GM18526 (cell line): ENCODE data around the gene YDJC.

Experiments used
- POLR2A ChIP-seq: IDR thresholded peaks from 3 replicates; pipeline ENCODE4 v1.6.1; 2011; ENCODE audit not compliant: insufficient read length; ENCODE audit errors: extremely low read depth

YDJC gene

DNA sequence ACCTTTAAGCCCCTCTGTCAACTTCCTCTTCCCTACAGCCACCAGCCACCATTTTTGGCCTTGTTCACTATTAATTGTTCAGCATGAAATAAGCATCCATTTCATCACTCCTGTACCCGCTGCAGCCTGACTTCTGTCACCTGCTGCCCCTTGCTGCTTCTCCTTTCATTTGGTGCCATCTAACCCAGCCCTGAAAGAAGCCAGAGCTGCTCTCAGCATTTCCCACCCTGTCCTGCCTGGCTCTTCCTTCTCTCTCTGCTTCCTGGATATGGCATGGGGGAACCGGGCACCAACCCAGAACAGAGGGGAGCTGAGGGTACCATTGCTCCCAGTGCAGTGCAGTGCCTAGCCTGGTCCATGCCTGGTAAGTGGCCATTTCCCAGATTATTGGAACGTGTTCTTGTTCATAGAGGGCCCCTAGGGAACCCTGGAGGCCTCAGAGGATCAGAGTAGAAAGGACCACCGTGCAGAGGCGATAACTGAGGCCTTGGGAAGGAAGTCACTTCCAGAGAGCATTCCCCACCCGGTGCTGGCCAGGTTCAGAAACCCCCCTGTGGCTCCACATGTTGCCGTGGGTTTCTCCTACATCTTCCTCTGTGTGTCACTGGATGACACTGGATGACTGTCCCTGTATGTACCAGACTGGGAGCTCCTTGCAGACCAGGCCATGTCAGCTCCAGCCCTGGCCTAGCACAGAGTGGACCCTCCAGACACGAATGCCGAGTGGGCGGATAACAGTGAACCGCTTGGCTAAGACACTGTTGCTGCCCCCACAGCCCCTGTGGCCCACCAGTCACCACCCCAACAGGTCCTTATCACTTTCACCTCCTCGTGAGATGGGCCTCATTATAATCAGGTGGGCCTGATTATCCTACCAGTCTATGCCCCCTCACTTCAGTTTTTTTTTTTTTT, 4.7 kb downstream of the YDJC start:
- no peak for TF ChIP-seq POLR2A

DNA sequence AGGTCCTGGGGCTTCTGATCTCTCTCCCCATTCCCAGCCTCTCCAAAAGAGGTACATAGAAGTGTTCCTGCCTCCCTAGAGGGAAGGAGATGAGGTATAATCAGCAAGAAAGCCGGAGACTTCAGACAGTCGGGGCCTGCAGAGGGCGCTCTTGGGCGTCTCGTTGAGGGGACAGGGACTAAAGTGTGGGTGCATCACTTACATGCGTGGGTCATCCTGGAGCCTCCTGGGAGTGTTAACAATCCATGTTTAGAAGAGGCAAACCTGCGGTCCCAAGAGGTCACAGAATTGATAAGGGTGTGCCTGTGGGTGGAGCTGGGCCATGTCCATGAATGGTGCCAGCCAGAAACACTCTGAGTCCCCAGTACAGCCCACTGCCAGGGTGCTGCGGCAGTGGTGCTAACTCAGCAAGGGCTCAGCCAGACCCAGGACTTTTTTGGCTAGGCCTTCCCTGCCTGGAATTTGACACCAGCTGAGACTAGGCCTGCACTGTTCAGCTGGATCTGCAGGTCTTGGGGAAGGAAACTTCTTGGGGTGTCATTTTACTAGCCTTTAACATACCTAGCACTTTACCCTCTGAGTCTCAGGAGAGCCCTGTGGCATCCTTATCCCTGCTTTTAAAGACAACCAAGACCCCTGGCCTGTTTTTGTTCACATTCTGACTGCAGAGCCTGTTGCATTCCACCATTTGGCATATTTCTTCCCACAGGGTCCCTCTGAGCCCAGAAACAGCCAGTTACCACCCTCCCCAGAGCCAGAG, 5.5 kb downstream of the YDJC start:
- TF ChIP-seq POLR2A = no peak

DNA sequence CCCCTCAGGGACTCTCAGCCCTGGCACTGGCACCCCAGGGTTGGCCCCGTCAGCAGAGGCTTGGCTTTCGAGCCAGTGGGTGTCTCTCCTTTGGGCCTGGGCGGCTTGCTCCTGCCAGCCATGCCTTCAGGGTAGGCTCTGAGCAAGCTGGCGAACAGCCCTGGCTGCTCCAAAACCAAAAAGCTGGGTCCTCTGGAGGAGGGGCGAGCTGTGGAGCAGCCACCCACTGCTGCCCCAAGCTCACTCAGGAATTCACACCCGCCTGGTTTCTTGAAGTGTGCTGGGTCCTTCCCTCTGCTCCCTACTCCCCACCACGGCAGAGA, 6.2 kb downstream of the YDJC start:
- no peak for TF ChIP-seq POLR2A

DNA sequence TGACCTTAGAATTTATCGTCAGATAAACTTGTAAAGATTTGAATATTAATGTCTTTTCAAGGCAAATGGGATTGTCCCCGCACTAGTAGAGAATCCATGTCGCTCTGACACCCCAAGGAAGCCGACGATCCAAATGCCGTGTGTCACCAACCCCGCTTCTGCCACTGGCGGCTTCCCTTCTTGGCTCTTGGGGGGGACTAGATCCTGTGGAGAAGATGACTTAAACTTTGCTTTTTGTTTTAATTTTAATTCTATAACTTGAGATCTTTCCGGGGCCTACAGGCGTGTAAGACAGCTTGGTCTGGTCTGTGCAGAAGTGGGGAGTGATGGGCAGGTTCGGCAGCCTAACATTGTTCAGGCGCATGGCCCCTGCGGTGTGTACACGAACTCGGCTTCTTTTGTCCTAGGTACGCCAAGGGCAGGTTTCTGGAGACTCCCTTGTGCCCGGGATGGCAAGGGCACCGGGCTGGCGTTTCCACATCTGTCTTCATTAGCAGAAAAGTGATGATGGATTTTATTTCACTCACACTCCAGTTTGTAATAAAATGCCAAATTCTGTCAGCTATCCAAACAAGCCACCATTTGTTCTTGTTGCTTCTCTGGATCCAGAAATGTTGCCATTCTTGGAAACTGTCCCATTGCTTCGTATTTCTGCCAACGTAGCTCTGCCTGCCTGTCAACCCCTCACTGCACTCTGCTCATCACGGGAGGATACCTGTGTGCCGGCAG, 6.7 kb downstream of the YDJC start:
- no peak for TF ChIP-seq POLR2A

DNA sequence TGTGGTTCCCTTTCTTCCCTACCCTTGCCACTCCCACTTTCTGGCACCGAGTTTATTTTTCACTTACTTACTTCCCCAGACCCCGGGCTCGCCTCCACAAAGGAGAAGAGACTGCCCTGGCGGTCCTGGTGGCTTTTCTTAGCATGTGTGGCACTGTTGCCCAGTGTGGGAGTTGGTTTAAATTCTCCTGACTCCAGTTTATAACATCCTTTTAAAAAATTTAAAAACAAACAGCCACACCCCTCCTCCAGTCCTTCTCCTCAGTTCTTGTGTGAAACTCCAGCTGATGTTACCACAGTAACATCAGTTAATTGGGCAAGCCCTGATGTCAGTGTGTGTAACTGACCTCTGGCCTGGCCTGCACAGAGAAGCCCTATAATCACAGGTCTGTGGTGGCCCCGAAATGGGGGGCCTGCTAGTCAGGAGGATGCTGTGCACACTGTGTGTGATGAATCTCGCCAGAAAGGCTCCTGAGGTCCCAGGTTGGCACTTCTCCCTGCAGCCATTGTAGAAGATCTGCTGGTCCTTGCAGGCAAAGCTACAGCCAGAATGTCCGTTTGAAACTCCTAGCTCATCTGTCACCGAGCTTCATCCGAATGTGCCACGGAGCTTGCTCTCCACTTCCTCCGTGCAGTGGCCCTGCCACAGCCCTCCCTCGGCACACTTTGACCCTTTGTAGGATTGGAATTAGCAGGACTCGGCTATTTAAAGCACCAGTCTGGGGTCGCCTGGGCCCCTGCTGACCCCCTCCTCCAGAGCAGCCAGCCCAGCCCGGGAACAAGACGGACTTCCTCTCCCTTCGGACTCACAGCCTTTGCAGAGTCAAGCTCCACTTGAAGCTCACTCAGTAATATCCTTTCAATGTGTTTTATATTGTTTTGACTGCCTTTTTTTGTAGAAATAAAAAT, 7.6 kb downstream of the YDJC start:
- TF ChIP-seq POLR2A = no peak

DNA sequence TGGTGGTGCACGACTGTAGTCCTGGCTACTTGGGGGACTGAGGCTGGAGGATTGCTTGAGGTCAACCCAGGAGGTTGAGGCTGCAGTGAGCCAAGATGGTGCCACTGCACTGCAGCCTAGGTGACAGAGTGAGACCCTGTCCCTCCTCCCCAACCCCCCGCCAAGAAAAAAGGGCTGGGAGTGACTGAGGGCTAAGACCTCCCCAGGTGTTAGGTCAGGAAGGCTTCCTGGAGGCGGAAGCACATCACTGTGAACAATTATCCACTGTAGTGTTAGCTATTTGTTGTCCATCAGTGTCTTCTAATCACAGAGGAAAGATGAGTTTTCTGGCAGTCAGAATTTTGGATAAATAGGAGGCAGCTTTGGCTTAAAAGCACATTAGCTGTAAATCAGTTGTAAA, 8.8 kb downstream of the YDJC start:
- no peak for TF ChIP-seq POLR2A

DNA sequence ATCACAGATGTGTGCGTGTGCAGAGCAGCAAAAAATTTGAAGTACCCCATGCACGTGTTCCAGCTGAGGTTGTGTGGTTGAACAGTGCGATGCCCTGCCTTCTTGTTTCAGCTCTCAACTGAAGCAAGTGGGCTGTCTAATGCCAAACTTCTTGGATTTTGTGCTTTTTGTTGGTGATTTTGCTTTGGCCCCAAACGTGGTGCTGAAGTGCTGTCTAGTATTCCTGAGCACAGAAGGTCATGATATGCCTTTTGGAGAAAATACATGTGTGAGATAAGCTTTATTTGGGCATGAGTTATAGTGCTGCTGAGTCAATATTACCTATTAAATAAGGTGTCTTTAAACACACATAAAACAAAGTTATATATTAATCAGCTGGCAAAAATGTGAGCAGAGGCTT, 14.1 kb downstream of the YDJC start:
- TF ChIP-seq POLR2A = no peak

DNA sequence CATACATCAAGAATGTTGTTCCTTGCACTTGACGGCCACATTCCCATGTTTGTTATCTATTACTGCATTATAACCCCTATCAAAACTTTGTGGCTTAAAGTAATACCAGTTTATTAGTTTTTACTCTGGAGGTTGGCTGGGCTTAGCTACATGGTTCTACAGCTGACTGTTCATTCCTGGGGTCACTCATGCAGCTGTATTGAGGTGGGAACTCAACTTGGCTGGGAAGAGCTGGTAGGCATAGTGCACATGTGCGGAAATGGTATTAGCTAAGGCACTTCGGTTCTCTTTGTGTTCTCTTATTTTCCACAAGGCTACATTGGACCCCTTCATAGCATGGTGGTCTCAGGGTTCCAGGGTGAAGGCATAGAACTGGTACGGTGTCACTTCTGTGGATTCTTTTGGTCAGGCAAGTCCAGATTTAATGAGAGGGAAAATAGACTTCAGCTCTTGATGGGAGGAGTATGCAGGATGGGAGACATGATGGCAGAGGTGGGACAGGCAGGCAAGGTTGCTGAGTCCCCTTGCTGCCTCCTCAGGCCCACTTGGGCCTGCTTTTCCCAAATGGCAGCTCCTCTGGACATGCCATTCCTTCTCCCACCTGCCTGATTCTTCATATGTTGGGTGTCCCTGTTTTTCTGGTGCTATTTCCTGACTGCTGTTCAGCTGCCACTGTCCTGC, 16.1 kb downstream of the YDJC start:
- no peak for TF ChIP-seq POLR2A

DNA sequence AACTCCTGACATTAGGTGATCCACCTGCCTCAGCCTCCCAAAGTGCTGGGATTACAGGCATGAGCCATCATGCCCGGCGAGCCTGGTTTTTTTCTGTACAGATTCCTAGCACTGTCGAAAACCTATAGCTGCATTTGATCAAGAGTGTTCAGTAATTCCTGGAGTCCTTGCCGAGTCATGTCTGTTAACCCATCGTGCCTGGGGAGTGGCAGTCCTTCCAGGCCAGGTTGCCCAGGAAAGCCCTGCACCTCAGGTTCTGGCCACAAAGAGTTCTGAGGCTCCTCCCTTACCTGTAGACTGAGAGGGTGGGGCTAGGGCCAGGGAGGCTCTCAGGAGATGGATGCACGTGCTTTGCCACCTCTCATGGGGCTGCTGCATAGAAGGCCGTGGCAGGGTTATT, 17.0 kb downstream of the YDJC start:
- TF ChIP-seq POLR2A = no peak

DNA sequence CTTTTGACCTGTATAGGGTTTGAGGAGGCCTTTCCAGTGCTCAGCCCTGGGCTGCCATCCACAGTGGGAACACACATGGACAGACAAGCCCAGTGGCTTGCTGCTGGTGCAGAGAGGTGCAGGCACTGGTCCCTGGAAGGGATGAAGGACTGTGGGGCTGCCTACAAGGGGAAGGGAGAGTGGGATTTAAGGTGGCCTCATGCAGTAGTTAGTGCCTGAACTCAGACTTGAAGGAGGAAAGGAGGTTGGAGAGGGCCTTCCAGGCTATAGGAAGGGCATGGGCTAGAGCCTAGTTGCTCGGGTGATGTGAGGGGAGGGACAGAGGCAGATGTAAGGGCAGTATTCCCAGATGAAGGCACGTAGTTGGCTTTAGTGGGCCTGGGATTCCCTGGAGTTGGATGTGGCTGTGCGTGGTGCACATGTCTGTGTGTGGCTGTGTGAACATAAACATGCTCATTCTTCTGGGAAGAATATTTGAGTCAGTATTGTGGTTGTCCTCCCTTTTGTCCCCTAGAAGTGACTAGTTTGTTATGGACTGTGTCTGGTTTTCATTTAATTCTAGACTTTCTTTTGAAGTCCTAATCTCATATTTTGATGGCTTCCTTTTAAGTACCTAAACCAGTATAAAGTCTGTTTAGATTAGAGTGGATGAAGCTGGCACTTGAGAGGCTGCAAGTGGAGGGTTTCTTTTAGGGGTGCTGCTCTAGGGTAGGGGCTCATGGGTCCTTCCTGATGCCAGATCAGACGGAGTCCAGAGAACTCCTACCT, 18.4 kb downstream of the YDJC start:
- no peak for TF ChIP-seq POLR2A

DNA sequence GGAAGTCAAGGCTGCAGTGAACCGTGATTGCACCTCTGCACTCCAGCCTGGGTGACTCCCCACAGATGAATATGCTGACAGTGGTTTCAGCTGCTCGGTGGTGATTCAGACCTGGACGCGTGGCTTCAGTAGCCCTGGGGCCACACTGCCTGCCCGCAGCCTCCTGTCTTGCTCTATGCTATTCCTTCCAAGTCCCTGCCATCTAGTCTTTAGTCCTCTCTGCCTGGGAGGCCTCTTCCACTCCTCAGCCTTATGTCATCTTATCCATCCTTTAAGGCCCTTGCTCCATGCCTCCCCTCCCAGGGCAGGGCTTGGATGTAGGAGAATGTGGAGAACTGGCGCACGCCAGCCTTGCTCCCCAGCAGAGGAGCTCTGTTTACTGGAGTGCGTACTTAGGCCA, 23.0 kb downstream of the YDJC start:
- no peak for TF ChIP-seq POLR2A

DNA sequence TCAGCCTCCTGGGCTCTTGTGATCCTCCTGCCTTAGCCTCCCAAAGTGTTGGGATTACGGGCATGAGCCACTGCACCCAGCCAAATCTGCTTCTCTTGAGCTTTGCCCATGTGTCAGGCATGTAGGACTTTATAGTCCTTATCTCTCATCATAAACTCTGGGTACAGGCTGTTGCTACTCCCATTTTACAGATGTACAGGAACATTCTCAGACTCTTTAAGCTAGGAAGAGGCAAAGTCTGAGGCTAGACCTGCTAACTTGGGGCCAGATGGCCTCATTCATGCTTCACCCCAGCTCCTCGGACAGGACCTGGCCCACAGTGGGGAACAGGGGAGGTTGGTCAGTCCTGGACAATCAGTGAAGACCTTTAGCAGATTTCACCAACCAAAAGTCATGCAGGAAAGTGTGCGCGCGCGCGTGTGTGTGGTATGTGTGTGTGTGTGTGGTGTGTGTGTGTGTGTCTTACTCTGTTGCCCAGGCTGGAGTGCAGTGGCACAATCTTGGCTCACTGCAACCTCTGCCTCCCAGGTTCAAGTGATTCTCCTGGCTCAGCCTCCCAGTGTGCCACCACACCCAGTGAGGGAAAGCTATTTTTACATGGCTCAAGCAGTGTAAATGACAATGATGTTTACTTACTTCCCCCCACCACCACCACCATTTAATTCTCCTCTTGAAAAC, 23.8 kb downstream of the YDJC start:
- no peak for TF ChIP-seq POLR2A

DNA sequence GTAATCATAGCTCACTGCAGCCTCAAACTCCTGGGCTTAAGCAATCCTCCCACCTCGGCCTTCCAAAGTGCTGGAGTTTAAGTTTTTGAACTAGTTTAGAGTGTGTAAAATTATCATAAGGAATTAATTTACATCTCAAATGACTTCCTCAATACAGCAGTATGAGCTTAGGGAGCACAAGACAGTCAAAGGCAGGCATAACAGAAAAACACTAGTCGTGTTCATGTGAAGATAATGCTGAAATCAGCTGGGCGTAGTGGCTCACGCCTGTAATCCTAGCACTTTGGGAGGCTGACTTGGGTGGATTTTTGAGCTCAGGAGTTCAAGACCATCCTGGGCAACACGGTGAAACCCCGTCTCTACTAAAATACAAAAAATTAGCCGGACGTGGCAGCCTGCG, 25.8 kb downstream of the YDJC start:
- no peak for TF ChIP-seq POLR2A

DNA sequence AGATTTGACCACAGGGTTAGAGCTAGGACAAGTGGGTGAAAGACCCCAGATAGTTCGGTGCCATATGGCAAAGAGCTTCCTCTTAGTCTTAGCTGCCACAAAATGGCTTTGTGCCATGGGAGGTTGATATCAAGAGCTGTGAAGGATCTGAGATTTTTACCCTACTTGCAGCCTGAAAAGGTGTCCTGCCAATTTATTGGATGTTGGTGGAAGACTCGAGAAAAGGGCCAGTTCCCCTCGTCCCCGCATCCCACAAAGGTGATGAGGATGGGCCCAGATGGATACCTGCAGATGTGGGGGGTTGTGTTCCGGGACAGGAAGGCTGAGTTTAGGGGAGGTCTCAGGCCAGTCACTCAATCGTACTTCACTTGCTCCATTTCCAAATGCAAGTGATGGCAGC, 27.2 kb downstream of the YDJC start:
- TF ChIP-seq POLR2A = no peak
